HG03196 (cell line): ENCODE data around the gene DLG1.

Experiments used
- ATAC-seq: cut with Tn5 transposase; IDR thresholded peaks from one replicate; pipeline ENCODE4 v1.9.1; 2021; ENCODE audit not compliant: unreplicated experiment

Gene DLG1

DNA sequence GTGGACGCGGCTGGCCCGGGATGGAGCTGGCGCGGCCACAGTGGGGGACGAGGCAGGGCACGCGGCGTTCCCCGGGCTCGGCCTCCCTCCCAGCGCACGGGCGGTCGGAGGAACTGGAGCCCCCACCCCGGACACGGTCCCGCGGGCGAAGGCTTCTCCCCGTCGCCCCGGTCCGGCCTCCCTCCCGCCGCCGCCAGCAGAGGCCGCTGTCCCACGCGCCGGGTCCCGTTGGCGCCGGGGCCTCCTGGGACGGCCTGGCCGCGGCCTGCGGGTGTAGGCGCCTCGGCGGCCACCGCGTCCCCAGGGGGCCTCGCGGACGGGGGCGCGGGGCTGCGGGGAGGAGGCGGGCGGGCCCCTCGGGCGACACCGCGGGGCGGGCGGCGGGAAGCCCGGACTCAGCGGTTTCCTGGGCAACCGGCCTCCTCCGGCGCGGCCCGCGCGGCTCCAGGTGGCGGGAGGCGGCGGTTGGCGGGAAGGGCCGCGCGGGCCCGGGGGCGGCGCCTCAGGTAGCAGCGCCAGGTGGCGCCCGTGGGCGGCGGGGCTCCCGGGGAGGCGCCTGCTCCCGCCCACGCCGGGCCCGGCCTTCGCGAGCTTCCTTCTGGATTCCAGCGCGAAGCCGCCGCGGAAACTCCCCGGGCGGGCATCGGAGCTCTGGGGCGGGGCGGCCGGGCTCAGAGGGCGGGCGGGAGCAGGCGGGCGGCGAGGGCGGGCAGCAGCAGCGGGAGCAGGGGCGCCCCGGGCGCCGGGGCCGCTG is 295.5 kb downstream of the DLG1 start:
- peak; percentile 74 for ATAC-seq

DNA sequence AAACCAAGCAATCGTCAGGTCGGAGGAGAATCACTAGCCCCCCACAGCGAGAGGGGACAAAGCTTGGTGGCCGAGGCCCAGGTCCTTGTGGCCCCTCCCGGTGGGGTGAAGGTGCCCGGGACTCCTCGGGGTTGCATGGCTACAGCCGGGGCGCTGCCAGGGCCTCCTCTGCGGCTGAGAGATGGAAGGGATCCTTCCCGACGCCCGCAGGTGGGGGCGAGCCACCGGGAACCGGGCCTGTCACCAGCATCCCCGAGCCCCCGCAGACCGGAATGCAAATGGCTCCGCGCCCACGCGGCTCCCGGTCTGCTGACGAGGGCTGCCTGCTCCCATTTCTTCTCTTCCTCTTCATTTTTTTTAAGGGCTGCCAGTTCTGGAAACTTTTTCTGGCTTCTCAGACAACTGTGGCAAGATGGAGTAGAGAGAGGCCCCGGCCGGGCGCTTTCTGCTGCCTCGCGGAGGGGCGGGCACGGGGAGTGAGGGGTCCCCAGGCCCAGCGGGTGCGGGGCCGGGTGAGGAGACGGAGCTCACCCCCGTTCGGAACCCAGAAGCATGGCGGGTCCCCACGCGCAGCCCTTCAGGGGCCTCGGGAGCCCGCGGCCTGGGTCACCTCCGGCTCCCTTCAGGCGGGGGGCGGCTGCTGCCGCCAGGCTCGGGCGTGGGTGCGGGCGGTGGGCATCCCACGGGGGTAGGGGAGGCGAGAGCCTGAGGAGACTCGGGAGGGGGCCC is 296.3 kb downstream of the DLG1 start:
- ATAC-seq, result no peak

DNA sequence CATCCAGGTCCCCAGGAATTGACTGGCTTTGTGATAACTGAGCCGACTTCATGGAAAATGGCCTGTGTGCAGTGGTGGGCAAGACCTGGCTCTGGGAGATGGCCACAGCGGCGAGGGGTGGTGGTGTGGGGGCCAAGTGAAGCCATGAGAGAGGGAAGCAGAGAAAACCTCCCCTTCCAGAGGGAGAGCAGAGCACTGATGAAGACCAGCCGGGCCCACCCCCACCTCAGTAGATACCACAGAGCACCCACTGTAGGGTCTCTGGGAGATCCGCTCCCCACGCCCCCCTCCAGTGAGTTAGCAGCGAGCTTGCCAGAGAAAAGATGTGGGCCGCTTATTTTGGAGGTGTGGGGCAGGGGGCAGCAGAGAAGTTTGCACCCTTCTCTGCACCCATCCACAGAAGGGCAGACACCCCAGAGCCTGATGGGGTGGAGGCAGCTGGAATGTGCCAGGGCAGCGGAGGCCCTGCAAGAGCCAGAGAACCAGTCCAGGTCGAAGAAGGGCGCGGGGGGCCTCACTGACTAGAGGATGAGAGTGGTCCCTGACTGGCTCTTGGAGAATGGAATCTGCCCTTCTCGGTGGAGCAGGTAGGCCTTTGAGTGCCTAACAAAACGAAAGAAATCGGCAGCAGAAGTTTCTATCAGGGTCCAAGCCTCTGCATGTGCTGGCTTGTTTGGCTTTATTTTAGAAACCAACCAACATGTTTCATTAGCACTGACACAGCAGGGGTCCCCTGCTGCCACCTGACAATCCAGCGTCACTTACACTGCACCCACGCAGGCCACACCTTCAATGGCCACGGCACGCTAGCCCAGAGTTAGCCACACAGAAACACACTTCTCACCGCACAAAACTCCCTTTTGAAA is 297.1 kb downstream of the DLG1 start:
- no peak for ATAC-seq

DNA sequence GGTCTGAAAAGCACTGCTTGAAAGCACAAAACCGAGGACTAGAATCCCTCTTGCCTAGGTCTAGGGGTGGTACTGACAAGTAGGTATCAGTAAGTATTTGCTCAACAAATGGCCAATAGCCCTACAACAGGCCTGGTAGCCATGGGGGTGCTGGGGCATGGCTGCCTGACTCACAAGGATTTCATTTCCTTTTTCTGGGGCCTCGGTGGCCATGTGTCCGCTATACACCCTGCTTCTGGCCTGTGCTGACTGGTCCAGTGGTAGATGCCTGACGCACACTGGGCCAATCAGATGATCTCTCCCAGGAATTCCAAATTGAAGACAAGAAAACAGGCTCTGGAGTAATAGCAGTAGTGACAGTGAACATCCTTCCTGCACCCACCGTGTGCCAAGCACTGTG is 298.2 kb downstream of the DLG1 start:
- no peak for ATAC-seq

DNA sequence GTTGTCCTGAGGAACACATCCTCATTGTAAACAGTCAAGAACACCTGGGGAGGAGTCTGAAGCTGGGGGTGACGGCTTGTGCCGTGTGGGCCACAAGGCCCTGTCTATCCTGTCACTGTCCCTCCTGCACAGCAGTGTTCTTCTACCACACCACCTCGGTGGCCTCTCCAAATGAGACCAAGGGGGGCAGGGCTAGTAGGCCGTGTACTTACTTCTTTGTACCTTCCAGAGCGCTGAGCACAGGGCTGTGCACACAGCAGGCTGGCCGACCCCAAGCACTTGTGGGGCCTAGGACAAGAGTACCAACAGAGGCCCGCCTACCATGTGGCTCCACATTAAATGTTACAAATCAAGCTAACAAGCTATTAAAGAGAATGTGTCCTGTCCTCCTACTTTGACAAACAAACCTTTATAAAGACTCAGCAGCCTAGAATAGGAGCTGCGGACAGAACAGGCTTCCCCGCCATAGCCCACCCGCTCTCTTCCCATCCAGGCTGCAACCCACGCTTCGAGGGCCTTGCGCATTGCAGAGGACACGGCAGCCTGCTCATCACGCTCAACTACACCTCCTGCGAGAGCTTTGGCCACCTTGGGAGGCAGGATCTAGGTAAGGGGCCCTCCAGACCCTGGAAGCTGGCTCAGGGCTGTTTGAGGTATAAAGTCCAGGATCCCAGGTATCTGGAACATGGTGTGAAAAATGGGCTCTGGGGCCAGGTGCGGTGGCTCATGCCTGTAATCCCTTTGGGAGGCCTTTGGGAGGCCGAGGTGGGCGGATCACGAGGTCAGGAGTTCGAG is 299.2 kb downstream of the DLG1 start:
- no peak for ATAC-seq

DNA sequence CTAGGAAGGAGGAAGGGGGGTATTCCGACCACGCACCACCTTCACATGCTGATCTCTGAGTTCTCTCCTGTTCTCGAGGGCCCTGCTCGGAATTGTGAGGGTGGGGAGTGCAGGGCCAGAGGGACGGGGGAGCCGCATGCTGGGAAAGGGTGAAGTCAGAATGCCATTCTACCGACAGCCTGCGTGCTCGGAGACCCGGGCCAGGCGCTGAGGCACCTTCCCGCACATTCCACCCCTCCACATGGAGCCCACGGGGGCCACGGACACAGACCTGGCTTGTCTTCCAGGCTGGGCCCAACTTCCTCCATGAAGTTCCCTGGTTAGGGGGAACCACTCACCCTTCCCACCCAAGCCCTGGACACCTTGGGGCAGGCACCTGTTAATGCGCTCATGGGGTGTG is 301.1 kb downstream of the DLG1 start:
- ATAC-seq, result no peak

DNA sequence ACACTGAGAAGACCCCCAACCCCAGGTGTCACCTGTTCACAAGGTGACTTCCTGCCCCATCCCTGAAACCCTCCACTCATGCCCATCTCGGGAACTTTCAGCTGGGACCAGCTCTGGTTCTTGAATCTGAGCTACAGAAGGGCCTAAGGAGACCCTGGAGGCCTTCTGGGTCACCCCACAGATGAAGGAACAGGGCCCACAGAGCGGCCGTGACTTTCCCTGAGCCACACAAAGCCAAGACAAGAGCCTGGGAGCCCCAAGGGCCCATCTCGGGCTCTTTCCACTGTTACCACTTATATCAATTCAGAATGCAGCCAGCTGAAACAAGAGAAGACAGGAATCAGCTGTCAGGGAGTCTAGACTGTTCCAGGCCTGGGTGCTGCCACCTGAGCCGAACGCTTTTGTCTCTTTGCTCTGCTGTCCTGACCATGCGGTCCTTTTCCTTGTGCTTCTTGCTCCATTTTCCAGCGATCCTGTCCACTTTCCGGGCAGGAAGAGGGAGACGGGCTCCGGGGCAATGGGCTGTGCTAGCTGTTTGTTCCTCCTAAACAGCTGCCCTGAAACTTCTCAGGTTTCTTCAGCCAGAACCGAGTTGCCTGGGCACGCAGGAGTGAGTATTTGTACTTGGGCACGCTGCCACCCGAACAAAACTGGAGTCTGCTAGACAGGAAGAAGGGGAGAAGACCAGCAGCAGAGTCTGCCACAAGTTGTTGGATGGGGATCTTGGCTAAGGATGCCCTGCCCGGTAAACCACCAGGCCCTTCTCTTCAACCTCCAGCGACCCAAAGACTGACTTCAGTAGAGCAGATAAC is 301.8 kb downstream of the DLG1 start:
- no peak for ATAC-seq

DNA sequence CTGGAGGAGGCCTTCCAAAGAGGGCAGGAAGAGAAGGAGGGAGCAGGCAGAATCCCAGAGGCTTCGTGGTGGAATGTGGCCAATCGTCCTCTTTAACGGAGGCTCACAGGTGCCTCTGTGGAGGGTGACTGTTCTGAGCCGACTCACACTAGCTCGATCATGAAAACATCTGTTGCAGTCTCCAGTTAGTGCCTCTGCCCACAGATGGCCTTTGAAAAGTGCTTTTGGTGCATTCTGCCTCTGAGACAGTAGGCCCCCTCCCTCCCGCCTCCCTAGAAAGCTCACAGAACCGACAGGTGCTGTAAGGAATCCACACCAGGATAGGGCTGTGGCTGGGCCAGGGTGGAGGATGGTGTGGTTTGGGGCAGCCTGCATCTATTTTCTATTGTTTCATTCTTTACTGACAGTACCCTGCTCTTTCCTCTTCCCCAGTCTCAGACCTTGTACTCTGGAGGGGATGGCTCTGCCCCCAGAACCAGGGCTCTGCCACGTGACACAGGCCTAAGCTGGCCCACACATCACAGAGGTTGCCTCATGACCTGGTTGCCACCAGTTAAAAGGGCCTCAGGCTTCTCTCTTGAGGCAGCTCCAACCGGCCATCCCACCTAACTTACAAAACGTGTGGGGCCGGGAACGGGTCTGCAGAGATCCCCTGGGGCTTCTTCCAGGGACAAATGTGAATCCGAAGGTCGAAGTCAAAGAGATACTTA is 302.6 kb downstream of the DLG1 start:
- ATAC-seq, result no peak

DNA sequence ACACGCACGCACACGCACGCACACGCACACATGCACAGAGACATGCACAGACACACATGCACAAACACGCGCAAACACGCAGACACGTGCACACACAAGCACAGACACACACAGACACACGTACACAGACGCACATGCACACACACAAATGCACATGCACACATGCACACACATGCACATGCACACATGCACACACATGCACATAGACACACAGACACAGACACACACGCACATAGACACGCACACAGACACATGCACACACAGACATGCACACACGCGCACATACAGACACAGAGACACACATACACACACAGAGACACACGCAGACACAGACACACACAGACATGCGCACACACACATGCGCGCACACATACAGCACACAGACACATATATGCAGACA is 303.4 kb downstream of the DLG1 start:
- no peak for ATAC-seq

DNA sequence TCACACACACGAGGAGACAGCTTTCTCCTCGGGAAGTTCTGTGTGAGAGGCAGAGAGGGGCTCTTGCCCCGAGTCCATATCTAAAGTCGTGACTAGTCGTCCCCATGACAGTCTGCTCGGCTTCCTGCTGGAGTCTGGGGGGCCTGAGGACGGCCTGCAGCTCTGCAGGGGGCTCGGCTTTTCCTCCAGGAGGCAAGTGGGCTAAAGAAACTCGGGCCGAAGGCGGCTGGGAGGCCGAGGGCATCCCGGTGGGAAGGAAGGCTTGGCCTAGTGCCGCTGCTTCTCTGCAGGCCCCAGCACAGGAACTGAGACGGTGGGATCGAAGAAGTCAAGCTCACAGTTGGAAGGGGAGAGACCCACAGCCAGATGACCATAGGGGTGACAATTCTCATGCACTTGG is 304.4 kb downstream of the DLG1 start:
- no peak for ATAC-seq
